HFF-Myc (cell line): ENCODE data around the gene MYO5B.
A peak's percentile ranks its signal among the peaks of the same experiment; 100 is the strongest.

Experiments
- DNase-seq: peaks from one replicate; pipeline ENCODE4 v3.0.0-alpha.2; 2011; ENCODE audit warnings: low read depth; ENCODE audit errors: extremely low read depth
- H3K4me3 ChIP-seq: replicated peaks from 2 replicates; pipeline ENCODE4 v1.5.1; 2011; ENCODE audit warnings: low read depth, mild to moderate bottlenecking, control low read depth, low read length
- TF ChIP-seq, protein P1 (sequence below): IDR thresholded peaks from 2 replicates; pipeline ENCODE4 v1.5.1; 2012; ENCODE audit warnings: mild to moderate bottlenecking, low read depth, low read length, control low read depth; ENCODE audit errors: missing control alignments

MYO5B gene

DNA sequence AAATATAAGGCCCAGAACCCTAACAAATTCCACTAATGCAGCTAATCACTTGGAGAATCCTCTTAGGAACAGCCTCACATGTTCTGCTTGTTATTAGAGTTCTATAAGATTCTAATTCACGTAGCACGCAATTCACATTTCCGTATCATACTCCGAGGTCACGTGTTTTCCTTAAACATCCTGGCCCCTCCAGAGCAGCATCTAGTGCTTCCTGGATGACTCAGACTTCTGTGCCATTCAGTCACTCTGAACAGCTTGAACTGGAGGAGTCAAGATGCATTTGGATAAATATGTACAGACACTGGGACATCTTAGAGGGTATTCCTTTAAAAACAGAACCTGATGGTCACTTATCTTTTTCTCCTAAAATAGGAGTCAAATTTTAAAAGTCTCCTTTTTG lies 156.5 kb downstream of the MYO5B start:
- DNase-seq = peak; percentile 3
- no peak overlapping the region for H3K4me3 ChIP-seq
- TF ChIP-seq, protein P1, sequence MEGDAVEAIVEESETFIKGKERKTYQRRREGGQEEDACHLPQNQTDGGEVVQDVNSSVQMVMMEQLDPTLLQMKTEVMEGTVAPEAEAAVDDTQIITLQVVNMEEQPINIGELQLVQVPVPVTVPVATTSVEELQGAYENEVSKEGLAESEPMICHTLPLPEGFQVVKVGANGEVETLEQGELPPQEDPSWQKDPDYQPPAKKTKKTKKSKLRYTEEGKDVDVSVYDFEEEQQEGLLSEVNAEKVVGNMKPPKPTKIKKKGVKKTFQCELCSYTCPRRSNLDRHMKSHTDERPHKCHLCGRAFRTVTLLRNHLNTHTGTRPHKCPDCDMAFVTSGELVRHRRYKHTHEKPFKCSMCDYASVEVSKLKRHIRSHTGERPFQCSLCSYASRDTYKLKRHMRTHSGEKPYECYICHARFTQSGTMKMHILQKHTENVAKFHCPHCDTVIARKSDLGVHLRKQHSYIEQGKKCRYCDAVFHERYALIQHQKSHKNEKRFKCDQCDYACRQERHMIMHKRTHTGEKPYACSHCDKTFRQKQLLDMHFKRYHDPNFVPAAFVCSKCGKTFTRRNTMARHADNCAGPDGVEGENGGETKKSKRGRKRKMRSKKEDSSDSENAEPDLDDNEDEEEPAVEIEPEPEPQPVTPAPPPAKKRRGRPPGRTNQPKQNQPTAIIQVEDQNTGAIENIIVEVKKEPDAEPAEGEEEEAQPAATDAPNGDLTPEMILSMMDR = no peak

DNA sequence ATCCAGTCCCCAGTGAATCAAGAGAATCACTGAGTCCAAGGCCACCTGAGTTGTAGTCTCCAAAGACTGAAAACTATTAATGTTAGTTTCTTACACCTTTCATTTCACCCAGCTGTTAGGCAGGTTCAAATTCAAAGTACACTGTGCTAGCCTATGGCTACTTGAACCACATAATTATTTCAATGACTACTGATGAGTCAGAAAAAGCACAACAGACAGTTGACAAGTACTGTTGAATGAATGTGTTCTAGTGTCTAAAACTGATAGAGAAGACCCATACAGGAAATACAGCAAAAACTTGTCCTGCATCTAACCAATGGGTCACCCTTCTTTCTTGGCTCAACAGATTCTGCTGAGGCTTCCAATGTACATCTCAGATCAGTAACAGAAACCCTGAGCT lies 160.9 kb downstream of the MYO5B start:
- TF ChIP-seq, protein P1 = no peak
- H3K4me3 ChIP-seq = no peak overlapping the region
- DNase-seq = no peak

DNA sequence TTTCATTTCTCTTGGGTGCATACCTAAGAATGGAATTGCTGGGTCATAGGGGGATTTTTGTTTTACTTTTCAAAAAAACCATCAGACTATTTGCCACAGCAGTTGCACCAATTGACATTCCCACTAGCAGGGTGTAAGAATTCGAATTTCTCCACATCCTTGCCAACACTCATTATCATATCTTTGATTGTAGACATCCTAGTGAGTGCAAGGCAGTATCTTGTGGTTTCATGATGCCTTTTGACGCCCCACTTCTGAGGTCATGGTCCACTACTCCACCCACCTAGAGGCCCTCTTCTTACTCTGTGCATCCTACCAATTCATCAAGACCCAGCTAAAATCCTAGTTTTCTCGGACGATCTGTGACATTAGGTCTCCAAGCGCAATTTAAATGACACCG lies 161.9 kb downstream of the MYO5B start:
- no peak for DNase-seq
- TF ChIP-seq, protein P1 = no peak
- no peak overlapping the region for H3K4me3 ChIP-seq

DNA sequence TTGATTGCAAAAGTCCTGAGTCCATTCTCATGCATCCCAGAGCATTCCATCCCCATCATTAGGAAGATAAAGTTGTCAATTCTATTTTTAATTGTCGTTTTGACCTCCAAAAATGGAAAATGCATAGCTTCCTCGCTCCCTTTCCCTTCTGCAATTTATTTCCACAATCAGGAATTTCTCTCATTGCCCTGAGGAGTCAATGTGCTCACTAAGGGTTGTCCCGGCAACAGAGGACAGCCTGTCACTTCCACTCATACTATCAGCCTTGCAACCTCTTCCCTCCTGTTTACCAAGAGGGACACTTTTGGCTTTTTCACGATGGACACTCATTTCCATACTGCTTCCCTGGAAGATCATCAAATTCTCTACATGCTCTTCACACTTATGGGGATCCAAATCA lies 164.8 kb downstream of the MYO5B start:
- H3K4me3 ChIP-seq = no peak overlapping the region
- no peak for DNase-seq
- TF ChIP-seq, protein P1 = no peak

DNA sequence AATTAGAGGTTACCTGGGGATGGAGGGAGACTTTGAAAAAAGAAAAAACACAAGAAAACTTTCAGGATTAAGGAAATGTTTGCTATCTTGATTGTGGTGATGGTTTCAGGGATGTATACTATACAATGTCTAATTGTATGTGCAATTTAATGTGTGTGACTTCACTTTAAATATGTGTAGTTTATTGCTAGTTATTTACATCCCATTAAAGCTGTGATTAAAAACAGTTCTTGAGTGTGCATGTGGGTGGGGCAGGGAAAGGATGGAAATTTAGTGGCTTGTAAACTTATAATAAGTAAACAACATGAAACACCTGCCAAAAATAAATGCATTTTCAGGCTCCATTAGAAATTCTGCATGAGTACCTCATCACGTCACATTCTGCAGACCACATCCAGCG lies 167.0 kb downstream of the MYO5B start:
- DNase-seq = no peak
- TF ChIP-seq, protein P1 = no peak
- H3K4me3 ChIP-seq = no peak overlapping the region

DNA sequence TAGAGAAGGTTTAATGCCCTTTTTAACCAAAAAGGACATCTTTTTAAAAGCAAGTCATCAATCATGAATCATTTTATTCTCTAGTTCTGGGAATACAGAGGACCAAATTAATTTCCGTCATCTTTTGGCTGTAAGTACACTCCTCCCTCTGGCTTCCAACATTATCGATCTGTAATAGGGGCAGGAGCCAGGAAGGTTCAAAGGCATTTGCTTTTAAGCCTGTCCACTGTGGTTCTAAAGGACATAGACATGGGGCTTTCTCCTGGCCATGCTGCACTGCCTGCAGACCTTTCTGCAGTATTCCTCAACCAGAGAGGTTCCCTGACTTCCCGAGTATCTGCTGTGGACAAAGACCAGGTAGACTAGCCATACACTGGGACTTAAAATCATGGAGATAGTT lies 170.5 kb downstream of the MYO5B start:
- H3K4me3 ChIP-seq = no peak overlapping the region
- DNase-seq = no peak
- TF ChIP-seq, protein P1 = no peak

DNA sequence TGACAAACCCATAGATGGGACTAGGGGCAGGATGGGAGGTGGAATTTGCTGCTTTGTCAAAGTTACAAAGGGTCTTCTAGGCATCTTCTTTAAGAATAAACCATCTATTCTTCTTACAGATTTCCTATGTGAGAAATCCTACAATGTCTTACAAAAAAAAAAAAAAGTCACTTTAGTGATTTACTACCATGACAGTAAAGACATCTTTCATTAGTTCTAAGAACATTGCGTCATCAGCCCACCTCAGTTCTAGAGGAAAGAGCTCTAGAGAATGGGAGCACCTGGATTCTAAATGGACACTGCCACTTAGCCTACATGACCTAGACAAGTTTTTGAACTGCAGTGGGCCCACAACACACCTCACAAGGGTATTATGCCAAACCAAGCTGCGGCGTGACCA lies 172.0 kb downstream of the MYO5B start:
- TF ChIP-seq, protein P1 = no peak
- no peak overlapping the region for H3K4me3 ChIP-seq
- no peak for DNase-seq
